GM19240 (cell line): ENCODE data around the gene MAPK10.
"Not testable (repeated sequence)": the region's sequence is repeated elsewhere in the genome, so short reads cannot be mapped to it uniquely, and the experiment has no call there.

Experiments
- DNase-seq: peaks from one replicate; pipeline ENCODE4 v3.0.0; 2011; ENCODE audit warnings: low spot score; ENCODE audit not compliant: insufficient read length

Gene MAPK10

DNA sequence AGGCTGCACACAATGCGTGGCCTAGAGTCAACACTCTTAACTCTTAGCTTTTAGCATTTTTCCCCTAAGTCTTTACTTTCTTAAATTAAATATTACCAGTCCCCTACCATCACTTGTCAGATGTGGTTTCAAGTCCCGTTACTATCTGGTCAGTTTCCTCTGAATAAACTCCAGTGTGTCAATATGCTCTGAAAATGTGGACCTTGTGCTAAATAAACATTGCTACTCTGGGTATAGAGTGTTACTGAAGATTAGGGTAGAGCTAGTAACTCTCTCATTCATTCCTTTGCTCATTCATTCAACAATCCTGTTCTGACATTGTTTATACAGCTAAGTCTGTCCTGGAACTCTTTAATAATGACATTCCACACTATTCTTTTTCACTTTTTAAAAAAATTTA lies 251.0 kb downstream of the MAPK10 start:
- no peak for DNase-seq

- no peak for DNase-seq
These were observed 251.7 kb downstream of the MAPK10 start for GRCh38 chr4:86108137-86108536.

- DNase-seq = no peak
These were observed 252.7 kb downstream of the MAPK10 start for GRCh38 chr4:86107112-86107511.

DNA sequence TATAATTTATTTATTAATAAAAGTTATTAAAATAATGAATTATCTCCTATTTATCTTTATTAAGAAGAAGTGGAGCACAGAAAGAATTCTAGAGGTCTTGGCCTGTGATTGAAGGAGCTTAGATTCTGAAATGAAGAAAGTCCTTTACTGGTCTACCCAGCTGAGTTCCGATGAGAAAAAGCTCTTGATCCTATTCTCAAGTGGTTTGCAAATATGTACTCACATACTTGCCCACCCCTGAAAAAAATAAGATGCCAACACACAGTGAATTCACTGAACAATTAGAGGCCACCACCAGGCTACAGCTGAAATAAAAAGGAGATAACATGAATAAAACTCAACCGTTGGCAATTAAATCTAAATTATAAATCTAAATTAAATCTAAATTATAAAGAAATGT lies 253.4 kb downstream of the MAPK10 start:
- DNase-seq = no peak

DNA sequence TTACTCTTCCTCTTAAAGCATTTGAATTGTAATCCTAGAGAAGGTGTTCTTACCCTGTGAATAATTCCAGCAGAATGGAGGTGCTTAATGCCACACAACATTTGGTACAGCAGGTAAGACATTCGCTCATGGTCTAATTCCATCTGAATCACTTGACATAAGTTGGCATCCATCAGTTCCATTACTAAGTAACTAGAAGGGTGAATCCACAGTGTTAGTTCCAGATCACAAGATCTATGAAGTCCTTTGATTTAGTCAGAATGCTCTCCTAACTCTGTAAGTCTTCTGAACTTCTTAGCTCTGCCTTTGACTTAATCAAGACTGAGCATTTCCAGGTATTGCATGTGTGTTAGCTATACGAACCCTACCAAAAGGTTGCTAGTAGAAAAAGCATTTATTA lies 258.0 kb downstream of the MAPK10 start:
- no peak for DNase-seq

DNA sequence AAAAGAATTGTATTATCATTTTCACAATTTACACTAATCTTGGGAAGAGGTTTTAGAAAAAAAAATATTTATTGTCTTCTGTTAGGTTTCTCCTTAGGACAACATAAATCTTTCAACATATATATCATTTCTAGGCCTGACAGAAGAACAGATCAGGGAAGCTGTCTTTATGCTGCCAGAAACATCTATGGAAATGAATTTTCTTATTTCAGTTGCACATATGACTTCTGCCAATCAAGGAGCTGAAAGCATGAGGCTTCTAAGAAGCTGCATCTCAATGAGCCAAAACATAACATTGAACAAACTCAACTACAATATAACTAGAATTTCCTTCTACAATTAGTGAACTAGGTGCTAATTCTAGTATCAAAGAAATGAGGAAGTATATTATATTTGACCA lies 258.4 kb downstream of the MAPK10 start:
- DNase-seq = no peak

DNA sequence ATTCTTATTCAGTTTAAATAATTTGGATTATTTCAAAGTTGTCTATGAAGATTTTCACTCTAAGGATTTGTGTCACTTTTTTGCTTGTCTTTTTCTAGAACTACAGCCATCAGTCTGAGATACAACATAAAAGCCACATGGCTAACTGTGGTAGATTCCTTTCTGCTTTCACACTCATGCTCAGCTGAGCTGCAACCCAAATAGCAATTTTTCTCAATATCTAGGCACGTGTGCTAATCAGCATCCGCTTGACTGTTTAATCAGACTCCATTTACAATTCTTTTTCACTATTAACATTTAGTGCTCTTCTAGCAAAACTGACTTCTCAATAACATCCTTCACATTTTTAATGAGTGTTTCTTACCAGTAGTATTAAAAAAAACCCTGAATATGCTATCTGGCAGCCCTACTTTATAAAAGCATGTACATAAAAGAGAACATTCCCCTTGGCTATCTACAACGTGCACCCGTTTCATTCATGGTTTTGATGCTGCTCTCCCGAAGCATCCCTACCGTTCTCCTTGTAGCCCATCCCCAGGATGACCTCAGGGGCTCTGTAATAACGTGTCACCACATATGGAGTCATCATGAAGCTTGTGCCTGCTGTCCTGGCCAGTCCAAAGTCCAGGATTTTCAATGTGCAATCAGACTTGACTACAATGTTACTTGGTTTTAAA lies 259.2 kb downstream of the MAPK10 start:
- no peak for DNase-seq

GRCh38 chr4:86099348-86099747 lies 260.5 kb downstream of the MAPK10 start:
- no peak for DNase-seq

DNA sequence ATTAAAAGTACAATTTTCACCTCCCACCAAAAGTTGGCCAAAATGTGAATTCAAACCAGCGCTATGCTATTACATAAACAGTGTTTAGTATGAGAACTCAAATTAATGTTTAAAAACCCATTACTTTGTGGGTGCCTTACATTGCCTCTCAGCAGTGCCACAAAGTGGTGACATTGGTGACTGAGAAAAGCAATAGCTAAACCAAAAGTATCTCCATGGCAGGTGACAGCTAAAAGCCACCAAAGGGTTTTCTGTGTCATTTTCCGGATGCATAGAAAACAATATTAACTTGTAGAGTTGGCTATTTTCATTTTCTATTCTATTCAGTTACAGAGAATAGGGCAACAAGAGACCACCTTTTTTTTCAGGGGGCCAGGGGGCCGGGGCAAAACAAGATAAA lies 261.2 kb downstream of the MAPK10 start:
- DNase-seq = no peak

DNA sequence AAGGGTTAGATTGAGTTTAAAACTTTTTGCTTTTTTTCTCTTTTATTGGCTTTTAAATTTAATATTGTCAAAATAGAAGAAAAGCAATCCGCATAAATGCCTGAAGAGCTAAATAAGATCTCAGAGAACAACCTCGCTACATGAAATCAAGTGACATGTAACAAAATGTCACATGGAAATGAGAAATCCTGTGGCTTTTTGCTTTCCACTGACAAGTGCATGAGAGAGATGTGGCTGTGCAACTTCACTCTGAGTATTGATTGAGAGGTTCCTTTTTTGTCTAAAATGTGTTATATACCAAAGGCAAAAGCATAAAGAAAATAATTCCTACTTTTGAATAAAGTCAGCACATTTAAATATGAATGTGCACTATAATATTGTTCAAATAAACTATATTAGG lies 263.5 kb downstream of the MAPK10 start:
- no peak for DNase-seq

GRCh38 chr4:86092684-86093083 lies 267.2 kb downstream of the MAPK10 start:
- DNase-seq = no peak

DNA sequence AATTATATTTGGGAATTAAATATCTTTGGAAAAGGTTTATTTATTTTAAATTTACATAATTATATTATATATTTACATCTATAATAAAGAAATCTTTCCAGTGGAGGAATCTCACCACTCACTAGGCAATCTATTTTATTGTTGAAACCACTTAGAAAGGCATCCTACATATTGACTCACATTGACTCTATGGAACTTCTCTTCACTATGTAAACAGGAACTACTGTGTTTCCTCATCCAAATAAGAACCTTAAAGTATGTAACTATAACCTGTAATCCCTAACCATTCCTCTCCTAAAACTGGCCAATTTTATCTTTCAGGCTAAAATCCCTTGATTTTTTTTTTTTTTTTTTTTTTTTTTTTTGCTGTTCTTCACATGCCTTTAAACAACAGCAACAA lies 268.7 kb downstream of the MAPK10 start:
- DNase-seq = no peak

DNA sequence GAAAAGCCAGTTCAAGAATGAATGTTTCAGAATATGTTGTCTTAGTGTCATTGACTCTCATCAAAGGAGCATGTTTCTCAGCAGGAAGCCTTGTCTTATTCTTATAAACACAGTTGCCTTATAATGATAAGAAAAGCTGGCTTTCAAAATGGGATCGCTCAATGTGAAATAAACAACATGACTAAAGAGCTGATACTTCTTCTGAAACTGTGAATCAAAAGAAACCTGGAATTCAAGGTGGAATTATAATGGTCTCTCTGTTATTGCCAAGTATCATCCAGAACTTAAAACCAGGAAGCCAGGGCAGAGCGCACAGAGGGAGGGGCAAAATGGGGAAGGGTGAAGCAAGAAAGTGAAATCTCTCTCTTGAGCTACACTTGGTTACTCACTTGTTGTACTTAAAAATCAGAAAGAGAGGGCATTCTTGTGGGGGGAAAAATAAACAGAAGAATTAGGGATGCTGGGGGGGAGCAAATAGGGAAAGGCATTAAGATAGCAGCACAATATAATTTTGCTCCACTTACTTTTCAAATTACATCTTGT lies 270.0 kb downstream of the MAPK10 start:
- DNase-seq = no peak

- no peak for DNase-seq
These were observed 270.8 kb downstream of the MAPK10 start for GRCh38 chr4:86089053-86089452.

DNA sequence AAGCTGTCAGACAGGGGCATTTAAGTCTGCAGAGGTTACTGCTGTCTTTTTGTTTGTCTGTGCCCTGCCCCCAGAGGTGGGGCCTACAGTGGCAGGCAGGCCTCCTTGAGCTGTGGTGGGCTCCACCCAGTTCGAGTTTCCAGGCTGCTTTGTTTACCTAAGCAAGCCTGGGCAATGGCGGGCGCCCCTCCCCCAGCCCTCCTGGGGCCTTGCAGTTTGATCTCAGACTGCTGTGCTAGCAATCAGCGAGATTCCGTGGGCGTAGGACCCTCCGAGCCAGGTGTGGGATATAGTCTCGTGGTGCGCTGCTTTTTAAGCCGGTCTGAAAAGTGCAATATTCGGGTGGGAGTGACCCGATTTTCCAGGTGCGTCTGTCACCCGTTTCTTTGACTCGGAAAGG lies 284.1 kb downstream of the MAPK10 start:
- DNase-seq = not testable (repeated sequence)

- no peak for DNase-seq
These were observed 299.5 kb downstream of the MAPK10 start for GRCh38 chr4:86060341-86060740.

GRCh38 chr4:86058621-86059020 lies 301.2 kb downstream of the MAPK10 start:
- DNase-seq = no peak

GRCh38 chr4:86055898-86056297 lies 304.0 kb downstream of the MAPK10 start:
- no peak for DNase-seq

DNA sequence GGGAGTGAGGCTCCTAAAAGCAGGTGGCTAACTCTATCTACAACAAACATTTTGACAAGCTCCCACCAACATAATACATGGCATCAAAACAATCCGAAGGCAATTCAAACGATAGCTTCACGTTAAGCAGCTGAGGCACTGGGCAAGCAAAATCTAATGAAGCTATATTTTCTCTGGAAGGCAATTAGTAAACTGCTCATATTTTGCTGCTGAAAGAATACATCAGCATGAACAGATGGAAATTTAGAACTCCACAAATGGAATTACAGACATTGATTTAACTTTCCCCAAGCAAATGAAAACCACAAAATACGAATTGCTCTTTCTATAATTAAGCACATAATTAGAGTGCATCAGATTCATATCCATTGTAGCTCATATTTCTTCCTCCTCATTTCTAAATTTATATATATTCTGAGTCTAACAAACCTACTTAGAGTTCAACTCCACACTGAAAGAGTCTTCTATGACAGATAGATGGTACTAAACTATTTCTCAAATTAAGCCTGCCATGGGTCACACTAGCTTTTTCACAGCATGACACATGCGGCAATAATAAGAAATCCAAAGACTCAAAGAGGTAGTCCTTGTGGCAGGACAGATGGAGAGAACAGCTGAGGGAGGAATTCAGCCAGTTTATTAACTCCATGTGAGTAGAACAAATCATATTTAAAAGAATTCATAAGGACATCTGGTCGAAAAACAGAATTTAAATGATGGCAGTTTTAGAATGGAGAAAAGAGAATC lies 305.4 kb downstream of the MAPK10 start:
- DNase-seq = no peak

DNA sequence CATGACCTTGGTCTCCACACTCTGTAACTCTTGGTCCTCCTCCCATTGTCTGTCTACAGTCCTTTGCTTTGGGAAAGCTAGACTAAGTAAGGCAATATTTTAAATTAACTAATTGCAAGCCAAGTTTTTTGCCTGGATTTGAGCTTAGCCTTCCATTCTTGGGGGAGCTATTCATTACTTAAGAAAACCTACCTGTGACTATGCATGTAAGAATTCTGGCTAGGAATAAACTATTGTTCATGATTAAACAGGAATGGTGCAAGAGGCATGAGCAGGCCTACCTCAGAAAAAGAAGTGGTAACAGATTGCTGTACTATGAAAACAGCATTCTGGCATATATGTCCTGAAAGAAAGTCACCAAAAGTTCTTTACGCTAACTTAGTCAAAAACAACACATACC lies 309.4 kb downstream of the MAPK10 start:
- no peak for DNase-seq

DNA sequence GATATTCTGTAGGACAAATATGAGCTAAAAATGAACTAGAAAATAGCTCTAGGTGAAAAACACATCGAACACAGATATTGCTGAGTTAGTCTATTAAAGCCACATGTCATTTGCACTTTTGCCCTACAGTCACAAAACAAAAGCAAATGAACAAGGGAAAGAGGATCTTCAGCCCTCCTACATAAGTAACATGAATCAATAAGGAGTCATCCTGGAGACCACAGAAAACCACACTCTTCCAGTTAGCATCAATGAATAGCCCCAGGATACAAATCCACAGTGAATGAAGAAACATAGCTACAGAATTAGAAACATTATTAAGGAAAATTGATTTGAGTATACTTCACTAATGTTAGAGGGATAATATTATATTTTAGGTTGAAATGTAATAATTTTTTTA lies 311.4 kb downstream of the MAPK10 start:
- no peak for DNase-seq

DNA sequence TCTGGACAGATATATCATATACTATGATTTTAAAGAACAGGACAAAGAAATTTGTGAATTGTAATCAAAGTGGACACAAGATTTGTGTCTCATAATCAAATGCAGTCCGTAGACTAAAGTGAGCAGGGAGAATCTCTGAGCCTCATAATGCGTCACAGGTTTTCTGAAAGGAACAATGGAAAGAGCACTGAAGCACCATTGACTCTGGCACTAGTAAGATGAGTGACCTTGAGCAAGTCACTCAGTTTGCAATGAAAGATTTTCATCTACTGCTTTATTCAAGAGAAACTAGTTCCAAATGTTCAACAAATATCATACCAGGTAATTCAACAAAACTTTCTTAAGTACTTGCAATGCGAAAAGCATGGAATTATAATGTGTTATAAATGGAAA lies 315.3 kb downstream of the MAPK10 start:
- DNase-seq = no peak
